Activated naive CD4-positive, alpha-beta T cell (primary cell): ENCODE measurements around the gene FMN1.

Experiments
- DNase-seq, 4 experiments: peaks; one replicate each; lab custom pipeline; 2025; lab: John Stamatoyannopoulos, UW

The FMN1 gene

GRCh38 chr15:33119865-33120264 is 74.6 kb downstream of the FMN1 start:
- no peak for DNase-seq

DNA sequence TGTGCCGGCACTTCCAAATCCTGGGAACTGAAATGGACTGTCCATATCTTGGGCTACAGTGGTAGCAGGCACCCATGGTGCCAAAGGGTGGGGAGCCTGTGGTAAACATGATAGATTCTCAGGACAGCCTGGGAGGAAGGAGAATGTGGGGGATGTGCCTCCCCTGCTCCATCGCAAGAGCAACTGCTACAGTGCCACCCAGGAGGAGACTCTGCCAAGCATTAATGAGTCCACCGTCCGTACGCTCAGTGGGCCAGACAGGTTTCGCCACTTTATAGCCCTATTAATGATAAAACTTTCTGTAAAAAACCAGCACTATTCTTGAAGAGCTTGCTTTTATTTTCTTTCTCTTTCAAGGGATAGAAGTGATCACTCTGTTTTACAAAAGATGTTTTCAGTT is 75.2 kb downstream of the FMN1 start:
- no peak for DNase-seq

DNA sequence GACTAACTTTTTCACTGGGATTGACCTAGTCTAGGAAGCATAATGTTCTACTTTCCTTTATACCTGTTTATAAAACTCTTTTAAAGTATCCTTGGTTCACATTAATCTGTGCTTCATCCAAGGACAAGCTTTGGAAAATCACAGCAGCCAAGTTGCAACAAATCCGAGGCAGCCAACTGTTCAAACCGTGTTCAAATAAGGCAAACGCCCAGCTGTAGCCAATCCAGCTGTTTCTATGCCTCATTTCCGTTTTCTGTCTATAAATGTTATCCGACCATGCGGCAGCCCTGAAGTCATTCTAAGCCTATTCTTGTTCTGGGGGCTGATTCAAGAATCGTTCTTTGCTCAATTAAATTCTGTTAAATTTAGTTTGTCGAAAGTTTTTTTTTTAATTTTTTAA is 78.3 kb downstream of the FMN1 start:
- DNase-seq = no peak

DNA sequence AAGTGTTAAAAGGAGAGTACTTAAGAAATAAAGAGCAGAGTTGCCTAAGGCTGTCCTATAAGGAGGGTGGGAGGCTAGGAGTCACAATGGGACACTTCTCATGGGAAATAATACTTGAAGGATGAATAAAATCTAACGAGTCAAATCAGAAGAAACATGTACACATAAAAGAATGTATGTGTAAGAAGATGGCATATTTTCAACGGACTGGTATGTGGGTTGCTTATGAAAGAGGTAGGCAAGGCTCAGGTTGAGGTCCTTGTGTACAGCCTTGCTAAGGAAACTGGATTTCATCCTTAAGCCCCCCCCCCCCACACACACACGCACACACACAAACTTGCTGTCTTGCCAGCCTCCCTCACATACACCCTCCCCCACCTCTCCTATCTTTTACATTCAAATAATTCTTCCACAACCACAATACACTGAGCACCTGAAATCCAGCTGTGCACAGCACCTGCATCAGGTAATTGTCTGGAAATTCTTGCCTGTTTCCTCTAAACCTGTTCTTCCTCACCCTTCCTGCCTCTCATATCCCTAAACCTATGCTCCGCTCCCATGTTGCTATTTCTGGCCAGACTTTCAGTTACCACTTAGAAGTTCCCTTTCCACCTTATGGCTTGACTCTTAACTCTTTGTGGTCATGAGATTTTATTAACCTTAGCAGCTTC is 79.2 kb downstream of the FMN1 start:
- DNase-seq = no peak

DNA sequence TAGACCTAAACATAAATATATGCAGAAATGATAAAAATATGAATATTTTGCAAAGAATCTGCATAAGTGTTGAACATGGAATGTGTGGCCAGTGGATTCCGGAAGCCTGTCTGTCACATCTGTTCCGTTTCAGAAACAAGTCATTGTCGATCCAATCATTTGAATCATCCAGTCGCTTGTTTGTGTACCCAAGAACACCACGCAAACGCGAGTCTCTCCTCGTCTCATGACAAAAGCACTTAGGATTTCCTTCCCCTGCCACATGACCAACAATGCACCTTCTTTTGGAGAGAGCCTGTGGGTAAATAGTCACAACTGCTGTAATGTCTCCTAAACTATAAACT is 80.2 kb downstream of the FMN1 start:
- DNase-seq = no peak

DNA sequence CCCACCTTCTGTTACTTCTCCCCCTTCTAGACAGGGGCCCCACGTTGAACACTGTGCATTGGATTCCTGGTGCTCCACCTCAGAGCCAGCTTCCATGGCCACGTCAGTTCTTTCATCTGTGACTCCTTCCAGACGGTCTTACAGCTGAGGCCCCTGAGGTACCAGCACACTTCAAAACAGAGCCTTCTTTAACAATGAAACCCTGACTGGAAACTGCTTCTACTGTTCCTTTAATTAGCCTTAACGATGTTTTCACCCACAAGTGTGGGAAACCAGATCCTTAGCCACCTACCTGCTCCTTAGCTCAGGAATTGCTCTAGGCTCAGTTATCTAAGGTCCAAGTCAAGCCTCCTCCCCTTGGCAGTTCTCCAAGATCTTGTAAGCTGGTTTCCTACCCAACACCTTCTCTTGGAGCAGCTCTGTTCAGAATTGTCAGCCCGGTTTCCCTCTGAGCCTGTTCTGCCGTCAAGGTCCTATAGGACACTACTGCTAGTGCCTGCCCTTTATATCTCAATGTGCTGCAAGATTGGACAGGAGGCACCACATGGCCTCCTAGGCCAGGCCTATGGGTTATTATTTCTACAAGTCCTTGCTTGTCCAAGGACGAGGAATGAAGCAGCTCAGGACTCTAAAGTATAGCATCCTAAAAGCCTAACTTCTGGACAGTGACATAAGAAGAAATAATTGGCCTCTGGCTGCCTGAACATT is 80.7 kb downstream of the FMN1 start:
- DNase-seq = no peak

GRCh38 chr15:33112541-33113105 is 81.9 kb downstream of the FMN1 start:
- DNase-seq = no peak

DNA sequence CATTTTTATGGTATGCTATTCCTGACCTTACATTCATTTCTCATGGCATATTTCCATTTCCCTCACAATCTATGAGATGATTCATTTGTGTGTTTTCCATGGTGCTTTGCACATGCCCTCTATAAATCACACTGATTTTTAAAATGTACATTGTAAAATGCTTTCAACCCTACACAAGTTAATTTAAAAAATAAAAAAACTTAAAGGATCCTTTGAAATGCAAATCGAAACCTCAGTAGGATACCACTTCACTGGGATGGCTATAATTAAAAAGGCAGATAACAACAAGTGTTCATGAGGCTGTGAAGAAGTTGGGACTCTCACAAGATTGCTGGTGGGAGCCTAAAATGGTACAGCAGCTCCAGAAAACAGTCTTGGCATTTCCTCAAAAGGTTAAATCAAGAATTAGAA is 83.5 kb downstream of the FMN1 start:
- no peak for DNase-seq

DNA sequence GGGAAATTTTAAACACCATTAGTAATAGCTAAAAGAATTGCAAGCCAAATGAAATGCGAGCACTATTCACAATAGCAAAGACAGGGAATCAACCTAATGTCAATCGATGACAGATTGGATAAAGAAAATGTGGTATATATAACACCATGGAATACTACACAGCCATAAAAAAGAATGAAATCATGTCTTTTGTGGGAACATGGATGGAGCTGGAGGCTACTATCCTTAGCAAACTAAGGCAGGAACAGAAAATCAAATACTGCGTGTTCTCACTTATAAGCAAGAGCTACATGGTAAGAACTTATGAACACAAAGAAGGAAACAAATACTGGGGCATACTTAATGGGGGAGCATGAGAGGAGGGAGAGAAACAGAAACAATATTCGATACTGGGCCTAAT is 85.2 kb downstream of the FMN1 start:
- DNase-seq = no peak

DNA sequence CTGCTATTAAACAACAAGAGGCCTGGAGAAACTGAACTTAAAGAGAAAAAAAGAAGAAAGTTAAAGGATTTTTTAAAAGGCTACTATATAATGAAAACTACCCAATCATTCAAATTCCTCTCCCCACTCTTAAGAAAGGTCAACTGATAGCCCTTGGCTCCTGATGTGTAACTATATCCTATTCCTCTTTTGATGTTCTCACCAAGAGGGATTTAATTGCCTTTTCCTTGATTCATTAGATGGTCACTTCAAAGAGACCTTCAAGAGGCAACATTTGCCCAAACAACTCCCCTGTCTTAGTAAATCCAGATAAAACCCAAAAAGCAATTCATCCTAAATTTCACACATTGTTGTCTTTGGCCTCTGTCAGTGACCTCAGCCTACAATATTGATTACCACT is 86.0 kb downstream of the FMN1 start:
- DNase-seq = no peak

DNA sequence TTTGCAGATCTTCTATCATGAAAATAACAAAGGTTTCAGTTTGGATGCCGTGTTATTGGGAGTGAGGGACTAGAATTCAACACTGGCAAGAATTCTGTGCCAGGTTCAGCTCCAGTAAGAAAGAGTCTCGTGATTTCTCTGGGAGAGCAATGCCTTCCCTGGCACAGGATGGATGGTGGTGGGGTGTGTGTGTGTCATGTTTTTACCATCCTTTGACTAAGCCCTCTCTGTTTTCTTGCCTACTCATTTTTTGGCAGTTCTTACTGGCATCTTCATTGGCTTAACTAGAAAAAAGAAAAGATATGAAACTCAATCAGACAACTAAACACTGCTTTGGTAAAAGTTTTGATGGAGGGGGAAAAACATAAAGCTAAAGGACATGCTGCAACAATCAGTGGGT is 86.6 kb downstream of the FMN1 start:
- DNase-seq = no peak

GRCh38 chr15:33104212-33104611 is 90.3 kb downstream of the FMN1 start:
- DNase-seq = no peak

DNA sequence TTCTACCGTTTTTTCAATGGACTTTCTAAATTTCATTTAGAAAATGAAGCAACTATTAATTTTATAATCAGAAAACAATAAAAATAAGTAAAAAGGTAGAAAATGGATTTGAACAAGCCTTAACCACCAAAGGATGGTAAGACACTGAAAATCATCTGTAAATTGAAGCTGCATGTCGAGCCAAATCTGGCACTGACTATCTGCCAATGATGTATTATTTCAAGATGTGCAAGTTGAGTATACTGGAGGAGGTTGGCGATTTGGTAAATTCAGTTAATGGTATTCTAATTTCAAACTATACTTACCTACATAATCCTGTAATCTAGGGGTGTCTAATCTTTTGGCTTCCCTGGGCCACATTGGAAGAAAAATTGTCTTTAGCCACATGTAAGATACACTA is 93.5 kb downstream of the FMN1 start:
- DNase-seq = no peak

GRCh38 chr15:33100314-33100713 is 94.2 kb downstream of the FMN1 start:
- no peak for DNase-seq

GRCh38 chr15:33099739-33100138 is 94.8 kb downstream of the FMN1 start:
- no peak for DNase-seq

GRCh38 chr15:33099213-33099612 is 95.3 kb downstream of the FMN1 start:
- DNase-seq = no peak

DNA sequence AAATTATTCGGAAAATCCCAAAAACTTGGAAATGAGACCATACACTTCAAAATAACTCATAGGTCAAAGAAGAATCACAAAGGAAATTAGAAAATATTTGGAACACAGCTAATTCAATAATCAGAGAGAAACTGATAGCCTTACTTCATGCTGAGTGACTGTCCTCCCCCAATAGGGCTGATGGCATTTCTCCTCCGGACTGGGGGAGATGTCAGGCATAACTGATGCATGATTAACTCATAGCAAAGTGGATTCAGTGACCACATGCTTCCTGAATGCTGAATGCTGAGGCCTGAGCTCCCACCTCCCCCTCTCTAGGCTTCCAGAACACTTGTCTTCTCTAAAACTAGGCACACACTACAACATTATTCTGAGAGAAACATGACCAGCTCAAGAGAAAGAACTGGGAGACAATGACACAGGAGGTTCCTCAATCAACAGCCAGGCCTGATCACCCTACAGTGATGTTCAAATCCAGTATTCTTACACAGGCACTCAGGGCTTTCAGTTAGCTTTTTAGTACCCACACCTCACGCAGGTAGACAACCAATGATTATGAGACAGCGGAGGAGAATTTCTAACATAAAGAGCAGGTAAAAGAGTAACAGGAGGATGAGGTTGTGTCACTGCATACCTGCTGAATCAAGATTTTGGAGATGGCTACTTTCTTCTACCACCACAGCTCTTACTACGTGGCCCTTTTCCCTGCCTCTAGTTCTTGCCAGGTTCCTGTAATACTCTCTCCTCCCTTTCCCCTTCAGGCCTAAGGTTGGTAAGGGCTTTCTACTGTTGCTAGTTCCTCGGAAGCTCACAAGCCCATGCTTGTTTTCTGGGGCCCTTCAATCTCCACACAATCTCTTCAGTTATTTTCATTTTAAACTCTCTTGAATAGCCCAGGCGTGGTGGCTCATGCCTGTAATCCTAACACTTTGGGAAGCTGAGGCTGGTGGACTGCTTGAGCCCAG is 96.1 kb downstream of the FMN1 start:
- DNase-seq = no peak

- no peak for DNase-seq
Measured at GRCh38 chr15:33096134-33096533, 98.4 kb downstream of the FMN1 start.

DNA sequence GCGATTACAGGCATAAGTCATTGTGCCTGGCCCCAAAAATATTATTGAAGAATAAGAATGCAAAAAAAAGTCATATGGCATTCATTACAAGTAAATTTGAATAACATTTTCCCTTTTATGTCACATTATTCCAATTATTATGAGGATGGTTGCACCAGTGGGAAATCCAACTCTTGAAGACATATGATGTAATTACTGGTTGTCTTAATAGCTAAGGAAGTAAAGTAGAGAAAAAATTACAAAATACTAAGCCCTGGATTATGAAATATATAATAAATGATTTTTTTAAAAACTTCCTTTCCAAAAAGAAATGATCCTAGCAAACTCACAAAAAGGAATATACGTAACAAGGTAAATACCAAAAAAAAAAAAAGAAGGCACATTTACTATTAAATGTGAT is 98.9 kb downstream of the FMN1 start:
- no peak for DNase-seq

- DNase-seq = no peak
Measured at GRCh38 chr15:33094336-33094735, 100.2 kb downstream of the FMN1 start.

GRCh38 chr15:33093222-33093621 is 101.3 kb downstream of the FMN1 start:
- DNase-seq = no peak

DNA sequence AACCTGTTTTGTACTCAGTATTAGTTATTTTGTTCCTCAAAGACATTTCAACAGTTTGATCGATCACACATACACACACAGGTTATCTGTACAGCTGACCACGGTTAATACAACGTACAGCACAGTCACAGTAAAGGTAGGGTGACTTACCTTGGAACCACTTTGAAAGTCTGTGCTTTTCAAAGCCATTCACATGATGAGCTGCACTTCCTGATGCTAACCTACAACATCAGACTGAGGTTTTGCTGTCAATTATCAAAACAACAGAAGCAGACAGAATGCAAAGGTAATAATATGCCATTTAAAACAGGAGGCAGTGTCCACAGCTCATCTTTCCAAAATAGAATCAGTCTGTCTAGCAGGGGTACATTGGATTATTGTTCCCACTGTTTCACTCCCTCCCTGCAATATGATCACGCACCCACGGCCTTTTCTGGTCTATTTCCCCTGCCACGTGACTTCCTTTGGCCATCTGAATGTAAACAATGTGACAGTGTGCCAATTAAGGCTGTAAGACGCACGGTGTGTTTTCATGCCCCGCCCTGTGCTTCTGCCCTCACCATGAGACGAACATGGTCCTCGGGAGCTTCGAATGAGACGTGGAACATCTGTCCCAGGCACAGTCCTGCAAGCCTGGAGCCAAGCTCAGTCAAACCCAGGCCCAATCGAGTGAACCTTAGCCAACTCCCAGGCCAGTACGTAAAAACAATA is 102.4 kb downstream of the FMN1 start:
- no peak for DNase-seq
